M059J (cell line): ENCODE results near the gene NUP93. TPM values are rescaled to one million over a fixed set of nuclear protein-coding genes. Genes with fewer than 3 reads are reported as not detected.
A peak's percentile ranks its signal among the peaks of the same experiment; 100 is the strongest.

Experiments used
- DNase-seq: peaks from one replicate; pipeline ENCODE4 v3.0.0-alpha.2; 2012; ENCODE audit warnings: low read depth
- total RNA-seq: library from RNA; depleted of rRNA; stranded (reverse); fragments of >200 nt; shearing (Covaris generic); gene quantifications from 2 replicates; pipeline ENCODE4 v1.2.3, GENCODE V29; 2014

NUP93 gene
- total RNA-seq, 1 experiment from 2014 or later: 123 TPM

- peak; percentile 94 for DNase-seq
Measured at GRCh38 chr16:56743840-56744239, 13.9 kb downstream of the NUP93 start.

GRCh38 chr16:56744996-56745640, 15.2 kb downstream of the NUP93 start:
- DNase-seq: no peak

GRCh38 chr16:56747486-56748045, 17.6 kb downstream of the NUP93 start:
- no peak for DNase-seq

GRCh38 chr16:56748191-56748590, 18.3 kb downstream of the NUP93 start:
- no peak for DNase-seq

- DNase-seq: no peak
Measured at GRCh38 chr16:56748826-56749225, 18.9 kb downstream of the NUP93 start.

- DNase-seq: peak; percentile 32
Measured at GRCh38 chr16:56749672-56750491, 20.0 kb downstream of the NUP93 start.

GRCh38 chr16:56753410-56753809, 23.5 kb downstream of the NUP93 start:
- DNase-seq: peak; percentile 75

GRCh38 chr16:56755038-56755437, 25.1 kb downstream of the NUP93 start:
- DNase-seq: no peak

GRCh38 chr16:56758432-56758831, 28.5 kb downstream of the NUP93 start:
- DNase-seq: no peak

GRCh38 chr16:56758930-56759329, 29.0 kb downstream of the NUP93 start:
- DNase-seq: no peak

GRCh38 chr16:56763291-56763916, 33.5 kb downstream of the NUP93 start:
- DNase-seq: no peak

GRCh38 chr16:56764835-56765234, 34.9 kb downstream of the NUP93 start:
- no peak for DNase-seq

GRCh38 chr16:56765949-56766348, 36.0 kb downstream of the NUP93 start:
- DNase-seq: no peak

- no peak for DNase-seq
Measured at GRCh38 chr16:56767024-56767423, 37.1 kb downstream of the NUP93 start.

GRCh38 chr16:56769677-56770076, 39.7 kb downstream of the NUP93 start:
- DNase-seq: no peak

GRCh38 chr16:56771558-56772279, 41.8 kb downstream of the NUP93 start:
- peak; percentile 40 for DNase-seq

GRCh38 chr16:56773532-56773931, 43.6 kb downstream of the NUP93 start:
- no peak for DNase-seq

GRCh38 chr16:56774016-56774680, 44.2 kb downstream of the NUP93 start:
- DNase-seq: no peak

GRCh38 chr16:56775162-56775561, 45.2 kb downstream of the NUP93 start:
- DNase-seq: no peak

GRCh38 chr16:56776562-56776961, 46.6 kb downstream of the NUP93 start:
- DNase-seq: no peak

- DNase-seq: no peak
Measured at GRCh38 chr16:56777001-56777400, 47.1 kb downstream of the NUP93 start.
